ENCODE measurements around the gene RHOD.

RHOD gene, protein sequence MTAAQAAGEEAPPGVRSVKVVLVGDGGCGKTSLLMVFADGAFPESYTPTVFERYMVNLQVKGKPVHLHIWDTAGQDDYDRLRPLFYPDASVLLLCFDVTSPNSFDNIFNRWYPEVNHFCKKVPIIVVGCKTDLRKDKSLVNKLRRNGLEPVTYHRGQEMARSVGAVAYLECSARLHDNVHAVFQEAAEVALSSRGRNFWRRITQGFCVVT

DNA sequence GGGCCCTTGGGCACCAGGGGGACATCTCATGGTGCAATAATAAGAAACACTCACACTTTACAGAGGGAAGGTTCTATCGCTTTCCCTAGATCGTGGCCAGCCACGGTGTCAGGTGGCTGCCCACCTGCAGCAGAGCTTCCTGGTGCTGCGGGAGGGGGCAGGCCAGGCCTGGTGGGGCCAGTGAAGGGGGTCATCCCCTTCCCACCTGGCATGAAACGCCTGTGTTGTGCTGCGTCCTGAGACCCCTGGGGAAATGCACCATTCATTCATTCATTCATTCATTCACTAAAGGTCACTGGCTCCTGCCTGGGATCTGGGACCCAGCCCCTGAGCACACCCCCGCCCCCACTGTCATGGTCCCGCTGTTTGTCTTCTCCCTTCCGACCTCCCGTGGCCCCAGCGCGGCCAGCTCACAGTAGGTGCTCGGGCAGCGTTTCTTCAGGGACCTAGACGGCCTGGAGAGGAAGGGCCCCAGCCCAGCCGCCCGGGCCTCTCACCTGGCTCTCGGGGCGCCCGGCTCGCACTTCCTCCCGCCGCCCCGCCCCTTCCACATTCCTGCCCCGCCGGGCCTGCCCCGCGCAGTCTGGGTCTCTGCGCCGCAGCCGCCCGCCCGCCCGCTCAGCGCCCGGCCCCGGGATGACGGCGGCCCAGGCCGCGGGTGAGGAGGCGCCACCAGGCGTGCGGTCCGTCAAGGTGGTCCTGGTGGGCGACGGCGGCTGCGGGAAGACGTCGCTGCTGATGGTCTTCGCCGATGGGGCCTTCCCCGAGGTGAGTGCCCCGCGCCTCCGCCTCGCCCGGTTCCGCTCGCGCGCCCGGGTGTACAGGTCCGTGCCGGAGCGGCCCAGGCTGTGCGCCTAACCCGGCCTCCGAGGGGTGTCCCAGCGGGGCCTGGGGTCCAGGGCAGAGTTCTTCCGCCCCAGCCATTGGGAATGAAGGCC lies at the start of gene RHOD:
RHOD (plus strand) TSS at position 581 of the 938 bp plus-strand sequence; CDS start at position 637, 56 bp downstream.
- DNase-seq (ENCODE audit: low spot score) = peak; percentile 19

DNA sequence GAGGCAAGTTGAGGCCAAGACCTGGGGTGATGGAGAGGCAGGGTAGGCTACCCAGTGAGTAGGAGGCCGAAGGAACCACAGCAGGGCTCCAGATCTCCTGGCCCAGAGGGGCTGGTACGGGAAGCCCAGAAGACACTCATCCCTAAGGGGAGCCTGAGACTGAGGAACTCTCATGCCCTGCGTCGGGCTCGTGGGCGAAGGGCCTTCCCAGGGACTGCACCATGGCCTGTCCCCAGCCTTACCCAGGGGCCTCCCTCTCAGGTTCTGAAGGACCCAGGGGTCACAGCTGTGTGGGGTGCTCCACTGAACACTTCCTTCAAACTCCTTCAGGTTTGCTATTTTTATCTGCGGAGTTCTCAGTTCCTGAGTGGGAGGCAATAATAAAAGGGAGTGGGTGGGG lies 49.5 kb upstream of the RHOD start:
- DNase-seq (ENCODE audit: low spot score) = no peak

DNA sequence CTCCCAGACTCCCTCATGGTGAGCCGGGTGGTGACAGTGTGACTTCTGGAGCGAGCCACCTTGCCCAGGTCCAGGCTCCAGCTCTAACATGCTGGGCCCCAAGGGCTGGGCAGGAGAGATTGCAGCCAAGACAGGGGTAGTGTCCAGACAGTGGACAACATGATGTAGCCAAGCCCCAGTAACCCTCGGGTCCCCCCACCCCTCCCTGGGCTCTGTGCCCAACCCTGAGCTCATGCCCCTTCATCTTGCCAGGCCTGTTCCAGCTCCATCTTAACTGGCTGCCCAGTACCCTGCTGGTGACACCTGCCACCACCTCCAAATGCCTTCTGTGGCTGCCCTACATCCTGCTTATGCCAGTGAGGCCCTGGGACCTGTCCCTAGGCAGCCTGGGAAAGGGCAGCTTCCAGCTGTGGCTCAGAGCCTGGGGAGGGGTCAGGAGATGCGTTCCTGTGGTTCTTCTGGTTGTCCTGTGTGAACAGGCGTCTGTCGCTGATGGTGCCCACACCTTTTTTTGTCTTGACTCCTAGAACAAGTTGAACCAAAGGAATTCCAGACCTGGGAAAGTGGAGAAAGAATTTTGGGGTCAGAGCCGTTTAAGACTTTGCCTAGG lies 46.2 kb upstream of the RHOD start:
- no peak for DNase-seq (ENCODE audit: low spot score)

DNA sequence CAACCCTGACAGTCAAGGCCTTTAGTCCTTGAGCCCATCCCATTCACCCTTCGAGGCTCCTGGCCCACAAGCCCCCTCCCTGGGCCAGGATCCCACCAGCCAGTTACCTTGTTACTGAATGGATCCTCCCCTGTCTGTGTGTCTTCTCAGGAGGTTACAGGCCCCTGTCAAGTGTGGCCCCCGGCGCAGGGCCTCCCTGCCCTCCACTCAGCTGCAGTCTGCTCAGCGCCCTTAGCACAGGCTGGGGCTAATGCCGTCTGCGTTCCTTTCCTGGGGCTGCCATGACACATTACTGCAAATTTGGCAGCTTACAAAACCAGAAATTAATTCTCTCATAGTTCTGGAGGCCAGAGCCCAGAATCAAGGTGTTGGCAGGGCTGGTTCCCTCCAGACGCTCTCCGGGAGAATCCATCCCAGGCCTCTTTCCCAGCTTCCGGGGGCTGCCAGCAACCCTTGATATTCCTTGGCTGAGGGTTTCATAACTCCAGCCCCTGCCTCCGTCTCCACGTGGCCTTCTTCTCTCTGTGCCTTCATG lies 43.1 kb upstream of the RHOD start:
- DNase-seq (ENCODE audit: low spot score) = no peak

DNA sequence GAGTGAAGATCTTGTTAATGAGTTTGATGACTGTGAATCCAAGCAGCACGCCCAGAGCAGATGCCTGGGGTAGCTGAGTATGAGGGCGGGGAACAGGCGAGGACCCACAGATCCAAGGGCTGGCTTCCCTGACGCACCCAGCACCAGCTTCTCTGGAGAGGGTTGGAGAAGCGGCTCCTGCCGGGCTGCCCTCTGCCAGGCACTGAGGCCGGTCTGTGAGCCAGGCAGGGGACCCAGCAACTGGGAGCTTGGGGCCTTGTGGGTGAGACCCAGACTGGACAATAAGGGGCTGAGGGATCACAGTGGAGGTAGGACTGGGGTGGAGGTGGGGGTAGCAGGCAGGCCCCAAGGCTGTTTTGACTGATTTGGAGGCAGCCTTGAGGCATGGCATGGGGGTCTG lies 42.3 kb upstream of the RHOD start:
- no peak for DNase-seq (ENCODE audit: low spot score)

DNA sequence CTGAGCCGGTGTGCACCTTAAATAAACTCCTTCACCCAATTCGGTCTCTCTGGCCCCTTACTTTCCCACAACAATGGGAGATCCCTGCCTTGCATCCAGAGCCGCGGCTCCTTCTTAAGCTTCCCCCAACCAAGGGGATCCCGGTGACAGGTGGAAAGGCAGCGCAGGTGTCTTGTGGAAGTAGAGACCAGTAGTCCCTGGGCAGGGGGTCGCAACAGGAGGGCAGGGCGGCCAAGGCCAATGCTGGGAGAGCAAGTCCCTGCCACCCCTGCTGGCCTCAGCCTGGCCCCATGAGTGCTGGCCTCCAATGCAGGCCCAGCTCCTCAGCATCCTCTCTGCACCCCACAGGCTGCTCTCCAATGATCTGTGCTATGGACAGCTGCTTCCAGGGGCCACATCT lies 41.6 kb upstream of the RHOD start:
- no peak for DNase-seq (ENCODE audit: low spot score)

DNA sequence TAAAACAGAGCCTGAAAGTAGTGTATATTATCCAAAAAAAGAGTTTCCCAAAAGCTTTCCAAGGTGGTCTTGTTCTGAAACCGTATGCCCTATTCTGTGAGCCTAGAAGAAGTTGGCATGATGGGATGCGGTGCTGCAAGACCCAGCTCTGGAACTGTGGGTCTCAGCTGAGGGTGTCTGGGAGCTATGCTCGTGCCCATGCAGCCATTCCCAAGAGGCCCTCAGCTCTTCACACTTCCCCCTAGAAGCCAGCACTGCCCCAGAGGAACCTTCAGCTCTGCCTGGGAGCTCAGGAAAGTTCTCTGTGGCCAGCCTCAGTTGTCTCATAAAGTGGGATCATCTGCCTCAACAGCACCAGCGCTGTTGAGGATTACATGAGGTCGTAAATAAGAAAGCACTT lies 40.1 kb upstream of the RHOD start:
- DNase-seq (ENCODE audit: low spot score) = no peak

DNA sequence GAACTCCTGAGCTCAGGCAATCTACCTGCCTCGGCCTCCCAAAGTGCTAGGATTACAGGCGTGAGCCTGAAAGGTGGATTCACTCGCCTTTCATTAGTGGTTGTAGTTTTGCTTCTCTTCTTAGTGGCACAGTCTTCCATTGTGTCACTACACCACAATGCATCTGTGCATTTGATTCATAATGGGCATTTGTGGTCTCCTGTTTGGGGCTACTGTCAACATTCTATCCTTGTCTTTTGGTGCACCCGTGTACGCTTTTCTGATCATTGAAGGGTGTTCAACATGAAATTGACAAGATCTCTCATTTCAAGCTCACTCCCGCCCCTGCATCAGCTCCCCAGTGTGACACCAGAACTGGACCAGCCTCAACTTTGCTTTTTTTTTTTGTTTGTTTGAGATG lies 35.7 kb upstream of the RHOD start:
- DNase-seq (ENCODE audit: low spot score) = no peak

DNA sequence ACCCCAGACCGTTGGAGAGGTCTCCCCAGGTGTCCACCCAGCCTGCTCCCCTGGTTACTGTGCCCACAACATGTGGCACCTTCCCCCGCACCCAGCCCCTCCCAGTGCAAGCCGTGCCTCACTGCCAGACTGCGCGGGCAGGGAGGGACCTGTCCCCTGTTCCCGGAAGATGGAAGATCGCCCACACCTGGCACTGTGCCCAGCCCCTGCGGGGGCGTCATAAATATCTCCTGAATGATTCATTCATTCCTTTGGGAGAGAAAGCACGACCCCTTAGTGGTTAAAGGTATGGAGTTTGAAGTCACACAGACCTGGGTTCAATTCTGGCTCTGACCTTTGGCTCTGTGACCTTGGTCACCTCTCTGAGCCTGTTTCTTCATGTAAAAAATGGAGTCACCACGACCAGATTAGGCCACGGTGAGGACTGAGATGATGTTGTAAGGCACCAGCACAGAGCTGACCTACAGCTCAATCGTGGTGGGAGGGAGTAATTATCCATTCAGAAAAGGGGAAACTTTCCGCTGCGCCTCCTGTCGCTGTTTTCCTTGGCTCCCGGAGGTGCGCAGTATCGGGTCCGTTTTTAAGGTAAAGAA lies 34.2 kb upstream of the RHOD start:
- DNase-seq (ENCODE audit: low spot score) = no peak

DNA sequence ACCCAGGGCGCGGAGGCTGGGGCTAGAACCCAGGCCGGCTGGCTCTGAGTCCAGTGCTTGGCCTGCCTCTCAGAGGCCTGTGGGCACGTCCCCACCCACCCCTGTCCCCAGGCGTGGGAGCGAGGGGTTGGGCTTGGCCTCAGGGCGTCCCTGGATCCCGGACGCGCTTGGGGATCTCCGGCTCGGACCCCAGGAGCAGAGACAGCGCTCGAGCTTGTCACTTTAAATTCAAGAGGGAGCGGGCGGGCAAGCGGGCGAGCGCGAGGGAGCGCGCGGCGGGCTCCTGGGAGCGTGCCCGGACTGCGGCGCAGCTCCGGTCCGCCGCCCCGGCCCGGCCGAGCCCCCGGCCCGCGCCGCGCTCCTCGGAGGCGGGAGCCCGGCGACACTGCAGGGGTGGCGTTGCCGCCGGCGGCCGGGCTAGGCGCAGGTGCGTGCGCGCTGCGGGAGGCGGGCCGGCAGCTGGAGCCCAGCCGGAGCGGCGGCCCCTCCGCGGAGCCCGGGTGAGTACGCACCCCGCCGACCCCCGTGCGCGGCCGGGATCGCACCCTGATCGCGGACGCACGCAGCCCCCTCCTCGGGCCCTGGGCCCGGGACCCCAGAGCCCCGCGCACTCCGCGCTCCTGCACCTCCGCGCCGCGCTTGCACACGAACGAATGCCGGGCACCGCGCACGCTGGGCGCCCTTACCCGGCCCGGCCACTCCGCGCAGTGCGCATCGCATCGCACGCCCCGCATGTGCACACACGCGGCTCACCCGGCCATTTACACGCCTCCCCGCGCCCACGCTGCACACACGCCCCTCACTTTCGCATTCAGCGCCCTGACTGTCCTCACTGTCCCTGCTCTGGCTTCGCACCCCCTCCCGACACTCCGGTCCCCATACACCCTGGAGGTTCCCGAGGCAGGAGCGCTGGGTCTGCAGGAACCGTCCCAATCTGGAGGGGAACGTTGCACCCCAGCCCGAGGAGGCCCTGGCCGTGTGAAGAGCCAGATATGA lies 33.4 kb upstream of the RHOD start, which contains the start of gene SYT12:
SYT12 (plus strand) TSS at position 174 of the 996 bp plus-strand sequence. CDS start 7,011 bp downstream, outside the sequence.
- DNase-seq (ENCODE audit: low spot score) = no peak

DNA sequence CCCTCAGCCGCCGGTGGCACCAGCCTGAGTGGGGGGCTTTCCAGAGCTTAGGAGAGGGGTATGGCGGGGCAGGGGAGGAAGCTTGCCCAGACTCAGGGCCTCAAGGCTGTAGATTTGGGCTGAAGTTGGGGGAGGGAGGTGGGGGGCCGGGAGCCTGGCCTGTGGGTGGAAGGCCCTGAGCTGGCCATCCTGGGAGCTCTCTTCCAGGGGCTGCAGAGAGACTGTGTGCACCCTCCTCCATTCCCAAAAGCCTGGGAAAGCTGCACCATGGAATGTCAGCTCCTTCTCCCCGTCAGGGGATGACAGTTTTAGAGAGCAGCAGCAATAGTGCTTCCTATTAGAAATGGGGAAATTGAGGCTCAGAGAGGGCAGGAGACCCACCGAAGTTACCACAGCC lies 32.7 kb upstream of the RHOD start:
- DNase-seq (ENCODE audit: low spot score) = no peak

DNA sequence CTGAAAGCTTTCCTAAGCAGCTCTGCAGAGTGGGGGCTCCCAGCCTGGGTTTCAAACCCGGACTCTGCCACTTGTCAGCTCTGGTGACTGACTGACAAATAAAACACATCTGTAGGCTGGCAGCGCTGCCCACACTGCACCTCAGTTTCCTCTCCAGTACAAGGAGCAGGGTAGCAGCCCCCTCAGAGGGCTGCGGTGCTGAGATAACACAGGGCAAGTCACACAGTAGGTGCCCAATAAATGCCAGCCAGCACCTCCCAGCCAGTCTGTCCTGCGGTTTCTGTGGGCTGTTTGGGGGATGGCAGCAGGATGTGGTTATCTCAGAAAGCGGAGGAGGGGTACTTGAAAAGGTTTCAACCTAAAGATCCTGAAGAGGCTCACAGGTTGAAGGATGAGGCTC lies 32.2 kb upstream of the RHOD start:
- DNase-seq (ENCODE audit: low spot score) = peak; percentile 54

DNA sequence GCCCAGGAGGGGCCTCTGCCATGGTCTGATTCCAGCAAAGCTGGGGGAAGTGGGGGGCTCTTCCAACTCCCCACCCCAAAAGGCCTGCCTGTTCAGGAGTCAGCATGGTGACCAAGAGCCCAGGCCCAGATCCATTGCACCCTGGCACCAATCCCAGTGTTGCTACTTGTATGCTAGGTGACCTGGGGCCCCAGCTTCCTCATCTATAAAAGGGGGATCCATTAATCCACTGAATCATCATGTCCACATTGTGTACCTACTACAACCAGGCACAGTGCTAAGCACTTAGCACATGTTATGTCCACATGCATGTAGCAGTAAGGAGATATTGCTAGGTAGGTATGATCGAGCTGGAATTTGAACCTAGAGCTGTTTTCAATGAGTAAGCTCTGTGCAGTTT lies 31.7 kb upstream of the RHOD start:
- no peak for DNase-seq (ENCODE audit: low spot score)

DNA sequence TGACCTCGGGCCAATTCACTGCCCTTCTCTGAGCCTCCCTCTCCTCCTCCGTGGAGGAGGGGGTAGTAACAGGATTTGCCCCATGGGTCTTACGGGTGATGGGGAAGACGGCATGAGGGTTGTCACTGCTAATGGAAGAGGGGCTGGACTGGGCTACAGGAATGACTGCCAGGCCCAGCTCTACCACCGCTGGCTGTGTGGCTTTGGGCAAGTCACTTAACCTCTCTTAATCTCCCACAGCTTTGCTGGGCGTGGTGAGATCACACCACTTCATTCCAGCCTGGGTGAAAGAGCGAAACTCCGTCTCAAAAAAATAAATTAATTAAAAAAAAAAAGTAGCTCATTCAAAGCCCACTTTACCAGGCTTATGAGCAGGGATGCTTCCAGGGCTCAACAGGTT lies 30.9 kb upstream of the RHOD start:
- no peak for DNase-seq (ENCODE audit: low spot score)

DNA sequence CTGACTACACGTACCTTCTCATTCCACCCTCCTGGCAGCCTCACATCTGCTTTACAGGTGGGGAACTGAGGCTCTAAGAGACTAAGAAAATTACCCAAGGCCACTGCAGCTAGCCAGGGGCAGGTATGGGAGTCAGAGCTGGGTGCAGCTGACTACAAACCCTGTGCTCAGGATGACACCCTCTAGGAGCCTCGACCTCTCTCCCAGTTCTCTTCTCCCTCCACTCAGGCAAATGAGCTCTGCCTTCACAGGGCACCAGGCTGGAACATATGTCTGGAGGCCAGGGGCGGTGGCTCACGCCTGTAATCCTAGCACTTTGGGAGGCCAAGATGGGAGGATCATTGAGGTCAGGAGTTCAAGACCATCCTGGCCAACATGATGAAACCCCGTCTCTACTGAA lies 29.7 kb upstream of the RHOD start:
- DNase-seq (ENCODE audit: low spot score) = no peak

DNA sequence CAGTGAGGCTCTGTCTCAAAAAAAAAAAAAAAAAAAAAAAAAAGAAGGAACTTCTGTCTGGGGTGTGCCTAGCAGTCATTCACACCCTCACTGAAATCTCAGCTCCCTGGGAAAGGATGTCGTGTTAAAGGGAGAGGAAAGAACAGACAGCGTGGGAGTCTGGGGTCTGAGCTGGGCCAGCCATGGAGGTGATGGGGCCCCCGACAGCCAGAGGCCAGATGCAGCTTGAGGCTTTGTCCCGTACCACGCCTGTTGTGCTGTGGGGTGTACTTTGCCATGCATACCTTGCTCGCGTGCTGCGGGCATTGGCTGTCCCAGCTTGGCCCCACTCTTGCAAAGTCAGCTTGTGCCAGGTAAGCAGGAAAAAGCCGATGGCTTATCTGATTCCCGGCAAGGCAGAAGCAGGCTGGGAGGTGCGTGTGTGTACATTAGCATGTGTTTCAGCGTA lies 29.1 kb upstream of the RHOD start:
- DNase-seq (ENCODE audit: low spot score) = no peak

DNA sequence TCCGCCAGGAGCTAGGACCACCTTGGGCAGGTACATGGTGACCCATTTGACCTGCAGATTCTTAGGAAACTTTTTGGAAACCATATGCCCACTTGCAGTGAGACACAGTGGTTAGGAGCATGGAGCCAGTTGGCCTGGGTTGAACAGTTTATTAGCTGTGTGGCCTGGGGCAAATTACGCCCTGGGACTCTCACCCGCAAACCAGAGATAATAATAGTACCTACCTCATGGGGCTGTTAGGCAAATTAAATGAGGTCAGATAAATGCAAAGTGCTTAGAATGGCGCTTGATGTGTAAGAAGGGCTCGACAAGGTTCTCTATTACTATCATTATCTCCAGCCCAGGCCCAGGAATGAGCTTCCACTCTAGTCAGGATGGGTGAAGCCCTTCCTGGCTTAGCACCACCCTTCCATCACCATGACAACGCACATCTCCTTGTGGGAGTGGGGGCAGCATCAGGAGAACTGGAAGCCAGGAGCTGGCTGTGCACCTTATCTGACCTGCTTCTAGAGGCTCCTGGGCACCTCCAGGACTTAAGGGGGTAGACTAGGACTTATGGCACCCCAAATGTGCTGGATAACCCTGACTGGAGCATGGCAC lies 28.6 kb upstream of the RHOD start:
- no peak for DNase-seq (ENCODE audit: low spot score)

DNA sequence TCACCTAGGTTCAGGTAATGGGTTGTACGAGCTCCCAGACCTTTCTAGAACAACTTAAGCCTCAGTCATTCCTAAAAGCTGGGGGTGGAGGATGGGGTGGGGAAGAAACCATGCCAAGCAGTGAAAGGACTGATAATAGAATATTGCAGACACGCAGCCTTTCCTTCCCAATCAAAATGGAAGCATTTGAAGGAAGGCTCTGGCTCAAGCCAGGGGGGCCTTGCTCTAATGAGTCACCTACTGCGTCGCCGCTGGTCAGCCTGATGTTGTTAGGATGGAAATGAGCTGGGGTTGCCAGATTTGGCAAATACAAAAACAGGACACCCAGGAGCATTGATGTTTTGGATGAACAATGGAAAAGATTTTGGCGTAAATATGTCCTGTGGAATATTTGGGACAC lies 27.5 kb upstream of the RHOD start:
- DNase-seq (ENCODE audit: low spot score) = no peak

DNA sequence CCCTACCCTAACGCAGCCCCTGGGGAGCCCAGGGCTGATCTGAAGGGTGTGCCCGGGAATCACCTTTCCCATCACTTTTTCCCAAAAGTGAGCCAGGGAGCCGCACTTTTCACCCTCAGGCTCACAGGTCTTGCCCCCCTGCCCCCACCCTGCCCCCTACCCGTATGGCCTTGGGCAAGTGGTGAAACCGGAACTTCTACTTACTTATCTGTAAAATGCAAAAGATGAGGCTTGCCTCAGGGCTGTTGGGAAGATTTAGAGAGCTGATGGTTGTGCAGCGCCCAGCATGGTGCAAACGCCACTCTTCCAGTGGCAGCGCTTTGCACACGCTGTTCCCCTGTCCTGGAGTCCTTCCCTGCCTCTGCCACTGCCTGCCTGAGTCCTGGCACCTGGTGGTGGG lies 25.7 kb upstream of the RHOD start:
- no peak for DNase-seq (ENCODE audit: low spot score)

DNA sequence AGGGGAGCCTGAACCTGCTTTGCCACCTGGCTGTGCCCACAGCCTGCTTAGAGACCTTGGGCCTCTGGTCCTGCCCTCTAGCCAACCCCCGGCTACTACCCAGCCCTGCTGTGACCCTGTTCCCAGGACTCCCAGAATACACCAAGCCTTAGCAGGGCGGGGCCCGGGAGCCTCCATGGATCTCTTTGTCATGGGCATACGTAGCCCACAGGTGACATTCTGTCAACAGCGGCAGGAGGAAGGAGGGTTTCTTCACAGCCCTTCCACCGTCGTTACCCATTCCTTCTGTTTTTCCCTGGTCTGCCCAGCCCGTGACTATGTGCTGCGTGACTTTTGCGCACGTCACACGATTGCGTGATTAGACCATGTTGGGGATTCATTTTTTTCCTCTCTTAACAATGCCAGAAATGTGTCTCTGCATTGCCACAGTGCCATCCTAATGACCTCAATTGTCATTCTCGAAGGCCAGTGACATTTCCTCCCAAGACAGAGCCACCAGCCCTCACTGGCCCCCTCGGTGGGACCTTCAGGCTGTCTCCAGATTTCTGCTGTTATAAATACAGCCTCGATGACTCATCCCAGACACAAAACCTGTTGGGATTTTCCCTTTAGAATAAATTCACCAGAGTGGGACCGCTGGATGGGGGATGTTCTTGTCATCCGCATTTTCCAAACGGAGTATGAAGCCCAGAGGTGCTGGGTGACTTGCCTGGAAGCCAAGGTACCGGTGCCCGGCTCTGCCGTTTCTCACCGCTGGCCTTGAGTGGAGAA lies 24.7 kb upstream of the RHOD start:
- no peak for DNase-seq (ENCODE audit: low spot score)
